Tibial artery (tissue), 4 donors: ENCODE measurements around the gene DHFR2.
A peak's percentile ranks its signal among the peaks of the same experiment; 100 is the strongest.
"Not testable (repeated sequence)": the region's sequence is repeated elsewhere in the genome, so short reads cannot be mapped to it uniquely, and the experiment has no call there.

Experiments
- DNase-seq, 2 donors: peaks; one replicate each; pipeline ENCODE4 v3.0.0-alpha.2; 2019
- H3K27ac ChIP-seq, 2 donors: fragments of 200-600 bp; sonication (generic) in 1 of 2; 1 replicate in 1 of 2; 2 replicates in 1 of 2; pipeline ENCODE4 v1.5.1; 2018 to 2019; ENCODE audit warnings: mild to moderate bottlenecking in 1 of 2
- H3K27me3 ChIP-seq, 2 donors: fragments of 200-600 bp; sonication (generic) in 1 of 2; one replicate each; pipeline versions ENCODE4 v1.5.1 to v1.6.0; 2016 to 2019
- H3K36me3 ChIP-seq, 3 donors: fragments of 200-600 bp; sonication (generic) in 2 of 3; one replicate each; pipeline ENCODE4 v1.5.1; 2016 to 2019; ENCODE audit warnings: mild to moderate bottlenecking in 2 of 3
- H3K4me1 ChIP-seq, 4 donors: fragments of 200-600 bp; sonication (generic) in 2 of 4; 1 replicate in 3 of 4; 2 replicates in 1 of 4; pipeline ENCODE4 v1.5.1; 2016 to 2019
- H3K4me3 ChIP-seq, 2 donors: fragments of 200-600 bp; sonication (generic) in 1 of 2; 1 replicate in 1 of 2; 2 replicates in 1 of 2; pipeline ENCODE4 v1.5.1; 2018 to 2019; ENCODE audit warnings: mild to moderate bottlenecking in 2 of 2
- H3K9me3 ChIP-seq, 3 donors: fragments of 200-600 bp; sonication (generic) in 1 of 3; one replicate each; pipeline ENCODE4 v1.5.1; 2016 to 2019
- CTCF ChIP-seq, 2 experiments: fragments of 200-600 bp in 1 of 2; fragments of 450-650 bp in 1 of 2; IDR thresholded peaks; one replicate each; pipeline ENCODE4 v1.5.1; 2017 to 2019; ENCODE audit warnings: antibody characterized with exemption in 2 of 2, mild to moderate bottlenecking in 1 of 2, moderate library complexity in 1 of 2
- intact Hi-C: fragments of 100-400 bp; cut with DNase I; formaldehyde crosslinking; loops from one replicate; pipeline ENCODE4 v1.15.0; 2023; ENCODE audit warnings: low total_unique reads

Gene DHFR2

DNA sequence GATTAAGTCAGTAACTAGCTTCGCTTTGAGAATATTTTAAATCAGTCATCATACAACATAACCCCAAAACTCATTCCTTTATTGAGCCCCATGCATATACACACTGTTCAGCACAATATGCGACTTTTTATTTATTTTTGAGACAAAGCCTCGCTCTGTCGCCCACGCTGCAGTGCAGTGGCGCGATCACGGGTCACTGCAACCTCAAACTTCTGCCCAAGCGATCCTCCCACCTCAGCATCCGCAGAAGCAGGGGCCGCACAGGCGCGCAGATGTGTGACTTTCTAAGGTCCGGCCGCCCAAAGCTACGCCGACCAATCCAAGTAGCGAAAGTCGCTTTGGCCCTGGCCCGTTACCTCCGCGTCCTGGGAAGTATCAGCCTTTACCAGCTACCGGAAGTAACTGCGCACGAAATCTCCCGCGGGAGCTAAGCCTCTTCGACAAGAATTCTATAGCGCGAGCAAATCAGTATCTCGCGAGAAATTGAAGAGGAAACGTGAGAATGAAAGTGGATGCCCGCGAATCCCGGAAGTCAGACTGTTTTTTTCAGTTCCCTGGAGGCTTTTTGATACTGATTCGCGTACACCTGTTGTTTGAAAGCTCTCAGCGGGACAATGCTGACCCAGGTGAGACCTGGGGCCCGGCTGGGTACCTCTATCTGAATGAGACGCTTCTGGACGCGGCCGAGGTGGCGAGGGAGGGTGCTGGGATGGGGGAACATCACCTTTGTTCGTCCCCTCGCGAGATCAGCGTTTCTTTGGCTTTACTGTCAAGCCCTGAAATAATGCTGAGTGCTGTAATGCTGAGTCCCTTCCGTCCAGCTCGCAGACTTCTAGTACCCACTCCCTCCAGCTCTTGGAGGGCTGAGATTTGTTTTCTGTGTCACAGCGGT is at the start of gene DHFR2, which contains the start of gene NSUN3:
Gene DHFR2 (minus strand): TSS at position 404 of the 892 bp plus-strand sequence. CDS start 1,405 bp downstream, outside the sequence.
Gene NSUN3 (plus strand): TSS at position 549 of the 892 bp plus-strand sequence. CDS start 66 bp downstream, at position 615.
- peak; percentile 93 to 96 for DNase-seq
- peaks cover 0 to 31% (median 17%) of the 10 kb centered on the region in 4 donors for H3K4me1 ChIP-seq

GRCh38 chr3:94110854-94111253 is 48.1 kb upstream of the DHFR2 start:
- no peak for DNase-seq
- Histone ChIP-seq H3K27me3 (no peaks in the 10 kb centered on the region), H3K9me3 (no peaks in the 10 kb centered on the region), H3K27ac (no peak overlapping the region), H3K36me3 (peaks cover 6 to 30% (median 26%) of the 10 kb centered on the region in 3 donors), H3K4me3 (no peak overlapping the region), H3K4me1 (no peaks in the 10 kb centered on the region)
- no peak for TF ChIP-seq CTCF (IDR thresholded peaks at IDR 0.05)
- intact Hi-C loops, result no loop called here

More for the DNA sequence above, at the start of gene DHFR2, which contains the start of gene NSUN3:
- Histone ChIP-seq H3K27ac (peak within 1 kb of the TSS; percentile 93 to 98), H3K9me3 (no peaks in the 10 kb centered on the region), H3K4me3 (peak within 1 kb of the TSS; percentile 66 to 91), H3K27me3 (no peaks in the 10 kb centered on the region), H3K36me3 (peaks cover 0 to 19% (median 0%) of the 10 kb centered on the region in 3 donors)
- intact Hi-C loops, result no loop called here
- no peak for TF ChIP-seq CTCF (IDR thresholded peaks at IDR 0.05)

- H3K9me3 ChIP-seq, H3K27me3 ChIP-seq, H3K4me1 ChIP-seq, intact Hi-C loops, H3K4me3 ChIP-seq, DNase-seq, H3K27ac ChIP-seq: not testable (repeated sequence)
- peaks cover 6 to 30% (median 26%) of the 10 kb centered on the region in 3 donors for H3K36me3 ChIP-seq
Measured at GRCh38 chr3:94110232-94110631, 47.5 kb upstream of the DHFR2 start.

DNA sequence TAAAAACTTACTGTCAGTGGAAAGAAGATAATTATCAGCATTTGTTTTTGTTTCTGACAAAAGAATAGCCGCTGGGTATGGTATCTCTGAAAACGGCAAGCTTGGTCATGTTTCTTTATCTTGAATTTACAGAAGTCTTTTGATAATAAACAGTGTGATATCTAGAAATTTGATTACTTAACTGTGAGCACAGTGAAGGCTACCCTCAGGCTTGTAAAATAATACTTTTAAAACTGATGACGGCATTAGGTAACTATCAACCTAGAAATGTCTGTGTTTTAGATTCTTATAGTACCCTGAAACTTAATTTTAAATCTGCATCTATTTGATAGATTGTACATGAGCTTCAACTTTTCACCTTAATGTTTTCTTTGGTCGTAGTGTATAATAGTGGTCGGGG is 43.6 kb upstream of the DHFR2 start:
- Histone ChIP-seq H3K27ac (no peak overlapping the region), H3K4me3 (no peak overlapping the region), H3K4me1 (no peaks in the 10 kb centered on the region), H3K9me3 (no peaks in the 10 kb centered on the region), H3K27me3 (no peaks in the 10 kb centered on the region), H3K36me3 (peaks cover 16 to 31% (median 22%) of the 10 kb centered on the region in 3 donors)
- no peak for DNase-seq
- intact Hi-C loops, result no loop called here
- no peak for TF ChIP-seq CTCF (IDR thresholded peaks at IDR 0.05)

DNA sequence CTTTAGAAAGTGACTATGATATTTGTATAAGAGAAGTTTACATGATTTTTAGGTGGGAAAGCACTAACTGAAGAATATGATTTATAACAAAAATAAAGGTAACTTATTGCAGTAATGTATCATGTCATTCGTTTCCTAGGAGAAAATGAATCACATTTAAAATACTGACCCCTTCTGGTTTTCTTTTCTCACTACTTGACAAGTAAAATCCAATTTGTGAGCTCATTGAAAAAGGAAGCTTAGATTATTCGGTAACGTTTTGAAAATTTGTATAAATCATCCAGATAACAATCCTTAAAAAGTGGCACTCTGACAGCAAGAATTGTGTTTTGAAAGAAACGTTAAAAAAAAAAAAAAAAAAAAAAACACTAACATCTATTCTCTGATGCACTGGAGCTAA is 39.1 kb upstream of the DHFR2 start:
- Histone ChIP-seq H3K9me3 (no peaks in the 10 kb centered on the region), H3K4me3 (no peak overlapping the region), H3K27me3 (no peaks in the 10 kb centered on the region), H3K36me3 (peaks cover 18 to 52% (median 31%) of the 10 kb centered on the region in 3 donors), H3K4me1 (no peaks in the 10 kb centered on the region), H3K27ac (no peak overlapping the region)
- DNase-seq, result no peak
- intact Hi-C loops, result no loop called here
- no peak for TF ChIP-seq CTCF (IDR thresholded peaks at IDR 0.05)

GRCh38 chr3:94099311-94099710 is 36.6 kb upstream of the DHFR2 start:
- H3K27me3 ChIP-seq, result no peaks in the 10 kb centered on the region

More at GRCh38 chr3:94099311-94099710, 36.6 kb upstream of the DHFR2 start:
- Histone ChIP-seq H3K9me3 (no peaks in the 10 kb centered on the region), H3K4me3 (no peak overlapping the region), H3K27ac (no peak overlapping the region), H3K36me3 (peaks cover 38 to 72% (median 41%) of the 10 kb centered on the region in 3 donors), H3K4me1 (no peaks in the 10 kb centered on the region)
- no peak for DNase-seq
- TF ChIP-seq CTCF (IDR thresholded peaks at IDR 0.05), result no peak
- intact Hi-C loops, result no loop called here
